ACC112 (cell line): ENCODE results near the gene HOTAIR.

Source experiments
- H2AFZ ChIP-seq: fragments of 200-600 bp; sonication (generic); one replicate; pipeline ENCODE4 v1.6.0; 2017; ENCODE audit warnings: antibody characterized with exemption, low read length; ENCODE audit not compliant: unreplicated experiment
- H3K27ac ChIP-seq: fragments of 200-600 bp; sonication (generic); 2 replicates; pipeline ENCODE4 v1.5.1; 2014; ENCODE audit warnings: low read depth, mild to moderate bottlenecking, antibody characterized with exemption, low read length, moderate library complexity
- H3K27me3 ChIP-seq: fragments of 200-600 bp; sonication (generic); 2 replicates; pipeline ENCODE4 v1.6.1; 2014; ENCODE audit warnings: mild to moderate bottlenecking, antibody characterized with exemption, low read length, moderate library complexity, mixed read lengths; ENCODE audit not compliant: insufficient read depth
- H3K36me3 ChIP-seq: fragments of 200-600 bp; sonication (generic); 2 replicates; pipeline ENCODE4 v1.6.1; 2016; ENCODE audit warnings: mild to moderate bottlenecking, antibody characterized with exemption, low read length, moderate library complexity, mixed read lengths; ENCODE audit not compliant: insufficient read depth
- H3K4me1 ChIP-seq: fragments of 200-600 bp; sonication (generic); one replicate; pipeline ENCODE4 v1.6.1; 2016; ENCODE audit warnings: low read length, mixed read lengths; ENCODE audit not compliant: insufficient read depth, unreplicated experiment, control insufficient read depth
- H3K4me3 ChIP-seq: fragments of 200-600 bp; sonication (generic); 2 replicates; pipeline ENCODE4 v1.5.1; 2014; ENCODE audit warnings: mild to moderate bottlenecking, low read depth, low read length
- H3K79me2 ChIP-seq: fragments of 200-600 bp; sonication (generic); one replicate; pipeline ENCODE4 v1.6.0; 2016; ENCODE audit warnings: low read length; ENCODE audit not compliant: control insufficient read depth, unreplicated experiment, insufficient read depth

The HOTAIR gene

DNA sequence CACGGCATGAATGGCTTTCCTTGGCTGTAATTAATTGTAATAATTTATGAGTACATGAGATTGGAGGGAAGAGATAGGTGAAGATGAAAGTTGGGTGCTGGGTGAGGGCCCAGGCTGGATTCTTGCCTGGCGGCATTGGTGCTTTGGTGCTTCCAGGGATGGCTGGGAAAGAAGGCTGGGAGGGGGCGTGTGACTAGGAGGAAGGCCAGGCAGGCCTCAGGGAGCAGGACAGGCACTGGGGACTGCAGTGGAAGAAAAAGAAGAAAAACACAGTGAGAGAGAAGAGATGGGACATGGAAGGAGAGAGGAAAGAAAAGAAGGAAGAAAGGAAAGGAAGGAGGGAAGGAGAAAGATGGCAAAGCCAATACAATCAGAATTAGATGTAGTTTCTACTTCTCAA, 28.9 kb upstream of the HOTAIR start:
- Histone ChIP-seq H2AFZ (no peak overlapping the region), H3K36me3 (no peaks in the 10 kb centered on the region), H3K27me3 (peaks cover 11% of the 10 kb centered on the region), H3K4me1 (peaks cover 20% of the 10 kb centered on the region), H3K79me2 (peaks cover 3% of the 10 kb centered on the region), H3K27ac (no peak overlapping the region), H3K4me3 (no peak overlapping the region)

DNA sequence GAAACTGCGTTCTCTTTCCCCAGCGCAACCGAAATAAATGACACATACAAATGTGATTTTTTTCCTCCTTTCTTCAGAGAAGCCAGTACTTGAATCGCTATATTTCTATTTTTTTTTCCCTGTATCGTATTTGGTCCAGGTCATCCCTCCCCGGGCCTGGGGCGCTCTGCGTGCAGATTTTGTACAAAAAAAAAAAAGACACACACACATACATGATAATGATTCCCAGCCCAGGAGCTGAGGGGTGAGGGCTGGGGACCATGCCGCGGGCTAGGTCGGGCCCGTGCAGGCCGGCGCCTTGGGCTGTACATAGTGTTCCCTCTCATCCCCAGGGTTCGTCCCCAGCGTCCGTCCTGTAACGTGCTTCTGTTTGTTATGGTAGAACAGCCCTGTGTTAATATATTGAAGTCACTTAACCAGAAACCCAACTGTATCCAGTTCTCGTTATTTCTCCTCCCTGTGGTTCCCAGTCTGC, 28.2 kb upstream of the HOTAIR start:
- no peak overlapping the region for H2AFZ ChIP-seq
- no peak overlapping the region for H3K27ac ChIP-seq
- H3K4me3 ChIP-seq: no peak overlapping the region
- no peaks in the 10 kb centered on the region for H3K36me3 ChIP-seq
- peaks cover 3% of the 10 kb centered on the region for H3K79me2 ChIP-seq
- peaks cover 18% of the 10 kb centered on the region for H3K27me3 ChIP-seq
- H3K4me1 ChIP-seq: peaks cover 14% of the 10 kb centered on the region

DNA sequence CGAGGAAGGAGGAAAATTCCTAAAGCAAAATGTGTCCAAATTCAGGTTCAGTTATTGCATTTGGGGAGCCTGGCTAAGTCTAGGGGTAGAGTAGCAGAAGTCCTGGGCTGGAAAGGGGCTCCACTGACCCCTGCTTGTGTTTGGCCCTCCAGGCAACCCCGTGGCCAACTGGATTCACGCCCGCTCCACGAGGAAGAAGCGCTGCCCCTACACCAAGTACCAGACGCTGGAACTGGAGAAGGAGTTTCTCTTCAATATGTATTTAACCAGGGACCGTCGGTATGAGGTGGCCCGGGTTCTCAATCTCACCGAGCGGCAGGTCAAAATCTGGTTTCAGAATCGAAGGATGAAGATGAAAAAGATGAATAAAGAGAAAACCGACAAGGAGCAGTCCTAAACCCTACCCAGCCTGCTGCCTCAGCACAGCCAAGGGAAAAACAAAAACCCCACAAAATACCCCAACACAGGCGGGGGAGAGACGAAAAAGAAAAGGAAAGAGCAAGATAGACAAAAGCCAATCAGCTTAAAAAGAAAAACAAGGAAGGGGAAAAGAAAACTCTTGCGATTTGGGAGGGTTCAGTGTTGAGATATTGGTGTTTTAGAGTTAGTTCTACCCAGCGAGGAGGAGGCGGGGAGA, 27.6 kb upstream of the HOTAIR start:
- Histone ChIP-seq H3K4me1 (peaks cover 9% of the 10 kb centered on the region), H3K27ac (no peak overlapping the region), H3K36me3 (no peaks in the 10 kb centered on the region), H3K4me3 (no peak overlapping the region), H3K27me3 (peaks cover 22% of the 10 kb centered on the region), H2AFZ (no peak overlapping the region), H3K79me2 (peaks cover 3% of the 10 kb centered on the region)

DNA sequence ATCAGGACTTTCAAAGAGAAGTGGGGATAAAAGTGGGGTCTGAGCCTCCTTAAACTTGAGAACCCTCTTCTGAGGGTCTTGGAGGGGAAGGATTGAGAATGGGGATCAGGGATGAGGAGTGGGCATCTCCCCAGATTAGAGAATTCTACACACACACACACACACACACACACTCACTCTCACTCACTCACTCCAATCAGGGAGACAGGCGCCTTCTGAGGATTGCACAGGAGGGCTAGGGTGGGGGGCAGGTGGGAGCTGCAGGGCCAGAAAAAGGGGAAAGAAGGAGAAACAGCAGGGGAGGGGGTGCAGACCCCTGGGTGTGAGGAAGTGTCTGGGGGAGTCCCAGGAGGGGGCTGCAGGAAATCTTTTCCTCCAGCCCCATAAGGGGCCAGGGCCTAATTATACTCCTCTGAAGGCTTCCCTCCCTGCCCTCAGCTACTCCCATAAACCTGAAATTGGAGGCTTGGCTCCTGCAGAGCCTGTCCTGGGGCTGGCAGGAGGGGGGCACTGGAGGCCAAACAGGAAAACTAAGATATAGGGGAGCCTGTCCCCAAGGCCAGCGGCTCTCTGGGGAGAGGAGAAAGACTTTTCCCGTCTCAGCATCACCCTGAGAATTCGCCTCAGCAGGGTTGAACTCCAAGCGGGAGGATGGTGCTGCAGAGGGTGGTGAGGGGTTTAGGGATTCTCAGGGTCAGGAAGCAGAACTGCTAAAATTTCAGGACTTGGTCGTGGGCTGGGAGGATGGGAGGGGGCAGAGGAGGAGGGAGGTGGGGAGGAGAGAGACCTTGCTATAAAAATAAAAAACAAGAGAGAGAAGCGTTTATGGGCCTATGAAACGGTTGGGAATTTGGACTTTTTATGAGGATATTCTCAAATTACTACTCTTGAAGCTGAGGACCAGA, 26.8 kb upstream of the HOTAIR start:
- H3K36me3 ChIP-seq: no peaks in the 10 kb centered on the region
- H2AFZ ChIP-seq: no peak overlapping the region
- peak overlapping the region; percentile 84 for H3K4me3 ChIP-seq
- H3K27ac ChIP-seq: no peak overlapping the region
- peaks cover 6% of the 10 kb centered on the region for H3K4me1 ChIP-seq
- peaks cover 25% of the 10 kb centered on the region for H3K27me3 ChIP-seq
- peaks cover 3% of the 10 kb centered on the region for H3K79me2 ChIP-seq

DNA sequence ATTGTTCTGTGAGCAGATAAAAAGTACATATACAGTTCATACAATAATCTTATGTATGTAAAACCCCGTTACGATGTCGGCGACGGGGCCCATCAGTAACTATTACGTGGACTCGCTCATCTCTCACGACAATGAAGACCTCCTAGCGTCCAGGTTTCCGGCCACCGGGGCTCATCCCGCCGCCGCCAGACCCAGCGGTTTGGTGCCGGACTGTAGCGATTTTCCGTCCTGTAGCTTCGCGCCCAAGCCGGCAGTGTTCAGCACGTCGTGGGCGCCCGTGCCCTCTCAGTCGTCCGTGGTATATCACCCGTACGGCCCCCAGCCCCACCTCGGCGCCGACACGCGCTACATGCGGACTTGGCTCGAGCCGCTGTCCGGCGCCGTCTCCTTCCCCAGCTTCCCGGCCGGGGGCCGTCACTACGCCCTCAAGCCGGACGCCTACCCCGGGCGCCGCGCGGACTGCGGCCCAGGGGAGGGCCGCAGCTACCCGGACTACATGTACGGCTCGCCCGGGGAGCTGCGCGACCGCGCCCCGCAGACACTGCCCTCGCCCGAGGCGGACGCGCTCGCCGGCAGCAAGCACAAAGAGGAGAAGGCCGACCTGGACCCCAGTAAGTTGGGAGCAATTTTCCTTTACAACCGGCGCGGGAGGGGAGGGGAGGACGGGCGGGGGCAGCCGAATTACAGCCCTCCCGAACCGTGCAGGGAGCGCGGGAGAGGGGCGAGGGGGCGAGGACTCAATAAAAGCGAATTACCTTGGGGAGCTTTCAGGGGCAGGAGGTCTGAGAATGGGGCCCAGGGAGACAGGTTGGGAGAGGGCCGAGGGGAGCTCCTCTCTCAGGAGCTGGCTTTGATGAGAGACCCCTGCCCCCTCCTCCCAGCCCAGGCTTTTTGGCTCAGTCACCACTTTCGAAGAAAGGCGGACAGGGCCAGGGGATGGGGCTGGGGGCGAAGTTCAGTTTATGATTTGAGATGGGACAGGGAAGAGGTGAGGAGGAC, 25.7 kb upstream of the HOTAIR start, which contains the start of gene HOXC9:
TSS of gene HOXC9 (plus strand) at position 46 of the 999 bp plus-strand sequence. CDS start at position 74, 28 bp downstream.
- Histone ChIP-seq H3K79me2 (peaks cover 3% of the 10 kb centered on the region), H3K27ac (peak within 1 kb of the TSS; percentile 37; the same call in 1 of the 2 replicates), H3K36me3 (no peaks in the 10 kb centered on the region), H3K4me1 (peaks cover 2% of the 10 kb centered on the region), H2AFZ (peak within 1 kb of the TSS; percentile 62), H3K27me3 (peaks cover 33% of the 10 kb centered on the region), H3K4me3 (peak within 1 kb of the TSS; percentile 84)

DNA sequence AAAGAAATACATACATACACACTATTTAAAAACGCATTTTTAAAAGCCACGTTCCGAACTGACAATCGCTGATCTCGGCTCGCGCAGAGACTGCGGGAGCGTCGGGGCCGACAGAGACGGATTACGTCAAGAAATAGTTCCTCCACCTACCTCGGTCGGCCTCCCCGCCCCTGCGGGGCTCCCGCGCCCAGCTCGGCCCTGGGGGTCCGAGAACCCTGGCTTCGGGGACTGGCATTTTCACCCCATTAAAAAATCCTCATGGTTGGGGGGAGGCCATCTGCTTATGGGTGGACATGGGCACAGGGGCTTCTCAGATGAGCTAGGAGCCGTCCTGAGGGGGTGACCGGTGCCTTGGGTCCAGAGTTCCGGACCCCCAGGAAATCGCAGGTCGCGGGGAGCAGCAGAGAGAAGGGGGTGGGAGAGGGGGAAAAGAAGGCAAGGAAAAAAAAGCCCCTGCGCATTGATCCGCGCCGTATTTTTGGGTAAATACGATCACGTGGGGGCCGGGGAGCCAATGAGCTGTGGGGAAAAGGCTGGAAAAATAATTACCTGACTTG, 24.9 kb upstream of the HOTAIR start:
- peaks cover 3% of the 10 kb centered on the region for H3K79me2 ChIP-seq
- H3K27me3 ChIP-seq: peaks cover 39% of the 10 kb centered on the region
- H3K36me3 ChIP-seq: no peaks in the 10 kb centered on the region
- H2AFZ ChIP-seq: peak overlapping the region; percentile 62
- H3K27ac ChIP-seq: peak overlapping the region; percentile 37; the same call in 1 of the 2 replicates
- H3K4me1 ChIP-seq: peaks cover 2% of the 10 kb centered on the region
- H3K4me3 ChIP-seq: peak overlapping the region; percentile 84

DNA sequence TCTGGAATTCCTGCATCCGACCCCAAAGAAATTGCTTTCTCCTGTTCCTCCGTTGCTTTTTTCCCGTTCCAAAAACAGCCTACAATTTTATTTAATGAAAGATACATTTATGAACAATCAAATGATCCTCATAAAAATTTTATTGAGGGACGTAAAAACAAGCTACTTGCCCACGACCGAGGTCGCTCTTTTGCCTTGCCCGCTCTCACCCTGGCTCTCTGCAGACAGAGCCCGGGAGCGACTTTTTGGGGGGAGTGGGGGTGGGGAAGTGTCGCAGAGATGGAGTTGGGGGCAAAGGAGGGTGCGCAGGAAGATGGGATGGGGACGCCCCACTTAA, 24.1 kb upstream of the HOTAIR start:
- Histone ChIP-seq H3K4me1 (peaks cover 2% of the 10 kb centered on the region), H2AFZ (no peak overlapping the region), H3K27me3 (peaks cover 46% of the 10 kb centered on the region), H3K36me3 (no peaks in the 10 kb centered on the region), H3K27ac (no peak overlapping the region), H3K4me3 (peak overlapping the region; percentile 84), H3K79me2 (peaks cover 3% of the 10 kb centered on the region)

DNA sequence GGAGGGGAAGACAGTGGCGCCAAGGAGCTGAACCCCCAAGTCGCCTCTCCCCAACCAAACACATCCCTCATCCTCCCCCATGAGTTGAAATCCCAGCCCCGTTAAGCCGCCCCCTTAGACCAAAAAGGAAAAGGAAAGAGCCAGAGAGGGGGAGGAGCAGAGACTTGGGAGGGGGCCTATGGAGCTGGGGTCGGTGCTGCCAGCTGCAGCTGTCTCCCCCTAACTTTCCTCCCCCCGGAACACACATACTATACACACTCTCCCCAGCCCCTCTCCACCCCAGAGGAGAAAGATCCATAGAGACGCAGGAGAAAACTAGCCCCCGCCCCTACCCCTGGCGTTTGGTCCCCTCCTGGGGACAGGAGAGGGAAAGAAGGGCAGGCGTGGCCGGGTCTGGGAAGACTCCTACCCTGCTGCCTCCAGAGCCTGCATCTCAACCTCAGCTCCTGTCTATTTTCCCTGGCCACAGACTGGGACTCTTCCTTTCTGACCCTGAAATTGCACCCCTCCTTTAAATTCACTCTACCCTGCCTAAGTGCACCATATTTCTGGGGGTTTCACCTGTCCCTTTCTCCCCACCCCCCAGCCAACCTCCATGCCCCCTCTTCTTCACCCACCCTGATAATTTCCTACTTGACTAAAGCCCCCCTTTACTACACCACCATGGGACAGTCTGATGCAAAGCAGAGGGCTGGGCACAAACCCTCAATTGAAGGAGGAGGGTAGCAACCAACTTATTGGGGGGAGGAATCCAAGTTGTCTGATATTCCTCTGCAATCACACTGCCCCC, 23.6 kb upstream of the HOTAIR start:
- Histone ChIP-seq H3K27me3 (peaks cover 52% of the 10 kb centered on the region), H3K36me3 (no peaks in the 10 kb centered on the region), H2AFZ (no peak overlapping the region), H3K27ac (no peak overlapping the region), H3K4me3 (no peak overlapping the region), H3K79me2 (peaks cover 3% of the 10 kb centered on the region), H3K4me1 (peaks cover 2% of the 10 kb centered on the region)

DNA sequence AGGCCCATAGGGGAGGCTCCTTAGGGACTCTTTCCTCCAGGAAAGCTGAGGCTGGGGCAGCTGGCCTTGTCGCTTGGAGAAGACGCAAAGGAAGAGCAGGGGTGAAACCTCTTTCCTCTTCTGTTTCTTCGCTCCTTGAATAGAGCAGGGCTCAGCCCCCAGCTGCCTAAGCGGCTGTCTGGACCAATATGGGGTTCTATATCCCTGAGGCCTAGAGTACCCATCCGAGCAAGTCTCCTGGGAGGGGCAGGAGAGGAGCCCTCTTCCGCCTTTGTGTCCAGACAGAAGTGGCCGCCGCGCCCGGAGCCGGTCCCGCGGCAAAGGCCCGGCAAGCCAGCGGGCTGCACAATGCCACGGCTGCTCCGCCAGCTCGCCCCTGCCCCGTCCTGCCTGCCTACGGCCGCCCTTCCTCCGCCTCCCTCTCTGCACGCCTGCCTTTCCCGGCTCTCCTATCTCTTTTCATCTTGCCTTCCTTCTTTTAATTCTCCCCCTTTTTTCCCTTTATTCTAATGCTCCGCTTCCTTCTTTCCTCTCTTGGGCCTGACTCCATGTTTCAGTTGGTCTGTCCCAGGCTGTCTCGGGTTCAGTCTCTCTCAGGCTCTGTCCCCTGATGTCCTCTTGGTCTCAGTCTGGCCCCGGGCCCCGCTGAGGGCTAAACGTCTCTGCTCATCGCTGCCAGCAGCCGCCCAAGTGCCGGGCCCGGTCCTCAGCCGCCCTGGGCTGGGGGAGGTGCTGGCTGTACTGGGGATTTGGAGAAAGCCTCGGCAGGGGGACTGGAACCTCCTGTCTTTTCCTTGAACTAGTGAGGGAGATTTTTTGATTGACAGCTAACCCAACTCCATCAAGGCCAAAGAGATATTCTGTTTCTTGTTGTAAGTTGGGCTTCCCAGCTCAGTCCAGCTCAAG, 22.7 kb upstream of the HOTAIR start:
- Histone ChIP-seq H3K4me3 (no peak overlapping the region), H3K27me3 (peaks cover 60% of the 10 kb centered on the region), H3K79me2 (peaks cover 3% of the 10 kb centered on the region), H3K36me3 (no peaks in the 10 kb centered on the region), H3K27ac (no peak overlapping the region), H3K4me1 (peaks cover 2% of the 10 kb centered on the region), H2AFZ (no peak overlapping the region)
